ENCODE data around the gene MAP1B.
A peak's percentile ranks its signal among the peaks of the same experiment; 100 is the strongest.

Gene MAP1B

DNA sequence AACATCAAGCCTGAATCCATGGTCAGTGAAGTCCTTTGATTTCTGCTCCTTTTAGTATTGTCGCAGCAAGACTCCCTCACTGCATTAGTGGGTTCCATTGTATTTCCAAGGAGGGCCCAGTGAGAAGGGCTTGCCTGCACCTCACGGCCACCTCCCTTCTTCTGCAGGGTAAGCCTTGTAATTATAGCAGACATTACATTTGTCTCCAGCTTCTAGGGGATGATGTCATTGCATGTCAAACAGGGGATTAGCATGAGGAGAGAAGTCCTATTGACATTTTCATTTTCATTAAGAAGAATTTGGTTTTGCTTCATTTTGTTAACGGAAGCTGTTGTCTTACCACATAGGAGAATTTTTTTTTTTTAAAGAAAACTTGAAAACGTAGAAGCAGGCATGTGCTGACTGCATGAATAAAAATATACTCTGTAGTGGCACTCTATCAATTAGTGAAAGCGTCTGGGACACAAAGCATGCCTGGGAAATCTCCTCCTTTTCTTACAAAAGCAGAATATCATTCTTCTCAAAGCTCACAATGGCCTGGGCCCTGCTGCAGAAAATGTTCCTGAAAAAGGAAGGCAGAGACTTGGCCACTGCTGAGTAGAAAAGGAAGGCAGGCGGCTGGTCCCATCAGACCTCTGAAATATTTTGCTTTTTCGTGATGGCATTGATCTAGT lies 27.1 kb downstream of the MAP1B start:
- Mint-ChIP-seq H3K4me3 (no peak overlapping the region), H3K4me1 (ENCODE audit: low read depth) (peaks cover 14% of the 10 kb centered on the region), H3K27me3 (peaks cover 12% of the 10 kb centered on the region), H3K27ac (no peak overlapping the region), H3K36me3 (no peaks in the 10 kb centered on the region), H3K9me3 (ENCODE audit: low read depth) (no peaks in the 10 kb centered on the region)

DNA sequence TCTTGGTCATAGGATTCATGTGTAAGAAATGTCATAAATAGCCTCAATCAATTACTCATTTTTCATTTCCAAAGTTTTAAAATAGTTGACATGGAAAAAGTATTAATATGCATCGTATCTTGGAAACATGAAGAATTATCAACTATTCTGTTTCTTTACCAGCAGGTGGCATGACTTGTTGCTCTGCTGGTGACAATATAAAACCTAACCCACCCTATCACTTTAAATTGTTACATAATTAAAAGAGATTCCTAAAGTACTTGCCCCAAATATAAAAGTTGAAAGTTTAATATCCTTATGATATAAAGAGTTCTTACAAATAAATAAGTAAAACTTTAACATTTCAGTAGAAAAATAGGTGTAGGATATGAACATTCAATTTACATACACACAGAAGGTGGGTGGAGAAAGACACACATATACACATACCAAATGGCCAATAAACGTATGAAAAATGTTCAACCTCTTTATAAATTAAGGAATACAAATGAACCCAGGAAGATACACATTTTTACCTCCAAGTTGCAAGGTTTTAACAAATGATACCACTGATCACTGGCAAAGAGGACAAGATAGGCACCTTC lies 30.6 kb downstream of the MAP1B start:
- H3K27ac Mint-ChIP-seq: no peak overlapping the region
- H3K9me3 Mint-ChIP-seq (ENCODE audit: low read depth): no peaks in the 10 kb centered on the region
- H3K27me3 Mint-ChIP-seq: peaks cover 21% of the 10 kb centered on the region
- H3K4me3 Mint-ChIP-seq: no peak overlapping the region
- no peaks in the 10 kb centered on the region for H3K36me3 Mint-ChIP-seq
- H3K4me1 Mint-ChIP-seq (ENCODE audit: low read depth): peaks cover 16% of the 10 kb centered on the region

DNA sequence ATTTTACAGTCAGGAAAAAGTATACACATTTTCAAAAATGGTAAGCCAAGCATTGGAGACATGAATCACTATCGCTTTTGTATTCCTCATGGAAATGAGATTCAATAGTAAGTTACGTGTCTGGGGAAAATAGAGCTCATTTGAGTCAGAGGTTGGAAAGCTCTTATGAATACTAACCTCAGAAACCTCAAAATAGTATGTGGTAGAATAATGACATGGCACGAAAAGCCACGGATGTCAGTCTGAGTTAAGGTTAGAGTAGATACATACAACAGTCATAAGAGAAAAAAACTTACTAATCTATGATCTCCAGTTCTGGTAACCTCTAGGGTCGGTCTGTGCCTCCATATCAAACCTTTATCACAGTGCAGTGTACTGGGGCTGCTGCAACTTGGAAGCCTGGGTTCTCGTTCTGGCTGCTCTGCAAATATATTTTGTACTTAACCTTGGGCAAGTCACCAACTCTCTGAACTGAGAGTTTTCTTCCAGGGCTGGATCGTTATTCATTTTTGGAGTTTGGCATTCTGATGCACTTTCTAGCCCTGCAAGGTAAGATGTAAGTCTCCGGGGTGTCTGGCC lies 31.8 kb downstream of the MAP1B start:
- Mint-ChIP-seq H3K27me3 (peaks cover 25% of the 10 kb centered on the region), H3K27ac (peak overlapping the region; percentile 46), H3K9me3 (ENCODE audit: low read depth) (no peaks in the 10 kb centered on the region), H3K4me1 (ENCODE audit: low read depth) (peaks cover 16% of the 10 kb centered on the region), H3K4me3 (peak overlapping the region; percentile 2), H3K36me3 (no peaks in the 10 kb centered on the region)

DNA sequence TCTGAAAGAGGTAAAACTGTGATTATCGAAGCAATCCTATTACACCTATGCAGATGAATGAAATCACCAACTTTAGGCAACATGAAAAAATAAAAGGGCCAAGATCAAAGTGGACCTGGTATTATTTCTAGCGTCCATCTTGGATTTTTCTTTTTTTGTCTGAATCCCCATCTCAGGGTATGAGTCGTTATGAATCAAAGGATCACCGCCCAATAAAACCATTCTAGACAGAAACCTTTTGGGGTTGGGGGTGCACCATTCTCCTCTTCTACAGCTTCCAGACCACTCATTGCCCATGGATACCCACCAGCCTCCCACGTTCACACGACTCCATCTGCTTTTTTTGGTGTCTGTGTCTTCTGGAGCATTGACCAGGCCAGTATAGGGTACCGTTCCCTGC lies 33.4 kb downstream of the MAP1B start:
- Mint-ChIP-seq H3K4me1 (ENCODE audit: low read depth) (peaks cover 16% of the 10 kb centered on the region), H3K9me3 (ENCODE audit: low read depth) (no peaks in the 10 kb centered on the region)

DNA sequence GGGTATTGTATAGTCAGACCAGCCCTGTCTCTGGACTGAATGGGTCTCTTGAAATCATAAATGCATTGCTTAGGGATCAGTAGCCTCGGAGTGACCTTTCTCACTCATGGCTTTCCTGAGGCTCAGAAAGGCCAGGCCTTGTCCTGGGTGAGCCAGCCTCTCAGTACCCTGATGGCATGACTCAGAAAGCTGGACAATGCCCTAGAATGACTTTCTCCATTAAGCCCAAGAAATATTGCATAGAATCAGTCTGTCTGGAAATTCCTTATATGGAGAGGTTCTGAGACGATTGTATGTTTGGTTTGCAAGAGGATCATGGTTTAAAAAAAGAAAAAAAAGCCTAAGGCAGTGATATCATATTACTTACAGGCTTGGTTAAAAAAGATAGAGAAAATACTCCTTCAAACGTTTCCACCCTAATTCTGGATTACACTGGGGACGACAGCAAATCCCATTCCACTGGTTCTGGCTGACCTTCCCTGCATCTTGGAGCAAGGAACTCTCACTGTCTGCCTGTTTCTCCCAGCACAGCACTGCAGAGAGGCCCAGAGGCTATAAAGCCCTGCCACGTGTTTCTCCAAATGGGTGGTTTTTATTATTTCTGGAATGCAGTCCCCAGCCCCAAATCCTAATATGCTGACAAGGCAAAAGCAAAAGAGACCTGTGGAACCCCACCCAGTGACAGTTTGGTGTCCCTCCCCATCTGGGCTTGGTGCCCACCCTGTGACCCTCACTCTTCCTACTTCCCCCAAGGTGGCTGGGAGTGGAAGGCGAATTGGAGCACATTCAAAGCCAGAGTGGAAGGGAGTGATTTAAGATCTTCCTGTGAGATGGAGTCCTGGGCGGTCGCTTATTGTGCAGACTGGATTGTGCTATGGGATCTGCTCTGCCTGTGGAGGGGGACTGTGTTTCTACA lies 34.4 kb downstream of the MAP1B start:
- Mint-ChIP-seq H3K27ac (no peak overlapping the region), H3K36me3 (no peaks in the 10 kb centered on the region), H3K4me1 (ENCODE audit: low read depth) (peaks cover 16% of the 10 kb centered on the region), H3K4me3 (no peak overlapping the region), H3K9me3 (ENCODE audit: low read depth) (no peaks in the 10 kb centered on the region), H3K27me3 (peaks cover 22% of the 10 kb centered on the region)

More for the DNA sequence above, 33.4 kb downstream of the MAP1B start:
- no peak overlapping the region for H3K27ac Mint-ChIP-seq
- H3K4me3 Mint-ChIP-seq: no peak overlapping the region
- H3K36me3 Mint-ChIP-seq: no peaks in the 10 kb centered on the region
- peaks cover 22% of the 10 kb centered on the region for H3K27me3 Mint-ChIP-seq

DNA sequence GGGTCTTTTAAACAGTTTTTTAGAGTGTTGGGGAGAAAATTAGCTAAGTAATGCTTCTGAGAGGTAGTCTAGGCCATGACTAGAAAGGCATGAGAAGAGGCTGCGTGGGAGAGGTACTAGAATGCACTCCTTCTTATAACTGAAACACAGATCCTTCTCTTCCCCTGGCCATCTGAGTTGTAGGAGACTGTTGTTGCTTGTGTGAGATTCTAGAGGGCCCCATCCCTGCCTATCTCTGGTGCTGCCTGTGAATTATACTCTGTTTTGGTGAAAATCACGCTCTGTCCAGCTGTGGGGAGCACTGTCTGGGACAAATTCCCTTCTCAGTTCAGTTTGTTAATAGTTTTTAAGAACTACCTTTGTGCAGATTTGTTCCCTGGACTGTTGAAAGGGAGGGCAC lies 37.5 kb downstream of the MAP1B start:
- no peak overlapping the region for H3K4me3 Mint-ChIP-seq
- no peaks in the 10 kb centered on the region for H3K4me1 Mint-ChIP-seq (ENCODE audit: low read depth)
- peaks cover 19% of the 10 kb centered on the region for H3K27me3 Mint-ChIP-seq
- H3K36me3 Mint-ChIP-seq: no peaks in the 10 kb centered on the region
- no peaks in the 10 kb centered on the region for H3K9me3 Mint-ChIP-seq (ENCODE audit: low read depth)
- H3K27ac Mint-ChIP-seq: no peak overlapping the region

DNA sequence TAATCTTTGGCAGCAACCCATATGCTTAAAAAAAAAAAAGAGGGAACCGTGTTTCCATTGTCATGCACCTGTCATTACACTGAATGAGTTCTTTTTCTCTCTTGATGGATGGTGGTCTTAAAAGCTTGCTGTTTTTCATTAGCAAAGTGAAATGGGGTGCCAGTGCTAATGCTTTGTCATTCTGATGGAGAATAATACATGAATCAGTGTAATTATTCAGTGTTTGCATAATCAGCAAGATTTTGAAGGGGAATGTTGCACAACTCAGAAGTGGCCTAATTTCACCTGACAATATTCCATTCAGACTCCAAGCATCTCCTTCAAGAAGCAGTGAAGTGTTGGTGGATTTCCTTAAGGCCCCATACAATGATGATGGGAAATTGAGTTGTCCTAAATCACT lies 38.1 kb downstream of the MAP1B start:
- H3K4me1 Mint-ChIP-seq (ENCODE audit: low read depth): no peaks in the 10 kb centered on the region
- peaks cover 16% of the 10 kb centered on the region for H3K27me3 Mint-ChIP-seq
- no peaks in the 10 kb centered on the region for H3K9me3 Mint-ChIP-seq (ENCODE audit: low read depth)
- no peaks in the 10 kb centered on the region for H3K36me3 Mint-ChIP-seq
- H3K27ac Mint-ChIP-seq: no peak overlapping the region
- H3K4me3 Mint-ChIP-seq: no peak overlapping the region

DNA sequence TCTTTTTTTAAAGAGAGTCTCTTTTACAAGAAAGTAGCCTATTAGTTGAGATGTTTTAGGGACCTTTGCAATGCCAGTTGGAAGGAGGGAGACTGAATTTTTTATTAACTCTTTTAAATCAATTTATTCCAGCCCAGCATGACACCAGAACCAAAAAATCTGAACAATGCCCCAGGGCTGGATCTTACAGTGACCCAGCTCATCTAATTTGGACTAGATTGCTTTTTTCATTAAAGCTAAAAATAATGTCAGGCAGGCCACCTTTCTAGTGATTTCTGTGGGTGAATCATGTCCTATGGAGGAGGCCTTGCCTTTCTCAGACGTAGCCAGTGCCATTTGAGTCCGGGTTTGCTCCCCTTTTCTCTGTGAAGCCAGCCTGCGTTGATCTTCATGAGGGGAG lies 38.8 kb downstream of the MAP1B start:
- Mint-ChIP-seq H3K4me1 (ENCODE audit: low read depth) (no peaks in the 10 kb centered on the region), H3K4me3 (no peak overlapping the region), H3K27me3 (peaks cover 10% of the 10 kb centered on the region), H3K36me3 (no peaks in the 10 kb centered on the region), H3K9me3 (ENCODE audit: low read depth) (no peaks in the 10 kb centered on the region), H3K27ac (no peak overlapping the region)

DNA sequence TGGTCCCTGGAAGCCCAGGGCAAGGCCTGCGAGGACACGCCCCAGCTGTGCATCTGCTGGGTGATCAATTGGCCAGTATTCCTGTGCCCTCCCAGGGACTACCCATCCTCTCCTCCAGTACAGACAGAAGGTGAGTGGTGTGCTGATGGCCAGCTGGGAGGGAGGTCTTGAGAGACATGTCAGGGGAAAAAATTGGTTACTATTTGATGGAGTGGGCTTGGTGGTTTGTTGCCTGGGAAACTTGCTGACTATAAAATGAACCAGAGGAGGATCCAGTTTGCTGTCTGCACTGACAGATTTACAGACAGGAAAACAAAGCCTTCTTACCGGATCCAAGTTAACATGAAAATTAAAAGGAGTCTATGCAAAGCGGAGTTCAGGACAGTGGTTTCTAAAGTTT lies 40.3 kb downstream of the MAP1B start:
- Mint-ChIP-seq H3K4me3 (no peak overlapping the region), H3K27ac (no peak overlapping the region), H3K27me3 (peaks cover 5% of the 10 kb centered on the region), H3K4me1 (ENCODE audit: low read depth) (no peaks in the 10 kb centered on the region), H3K36me3 (no peaks in the 10 kb centered on the region), H3K9me3 (ENCODE audit: low read depth) (no peaks in the 10 kb centered on the region)

DNA sequence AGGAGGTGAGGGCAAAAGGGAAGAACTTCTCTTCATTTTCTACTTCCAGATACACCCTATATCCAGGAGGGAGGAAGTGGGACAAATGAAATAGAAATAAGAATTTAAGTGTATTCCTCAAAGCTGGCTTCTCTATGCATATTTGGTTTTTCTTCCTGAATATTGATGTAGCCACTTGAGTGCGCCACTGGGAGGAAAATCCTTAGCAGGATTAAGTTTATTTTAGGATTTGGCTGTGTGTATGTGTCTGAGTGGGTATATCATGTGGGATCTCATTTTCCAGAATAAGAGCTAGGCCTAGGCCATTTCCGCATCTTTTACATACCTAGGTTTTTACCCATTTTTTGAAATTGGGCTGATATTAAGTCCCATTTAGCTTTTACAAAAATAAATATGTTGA lies 42.5 kb downstream of the MAP1B start:
- Mint-ChIP-seq H3K27me3 (no peaks in the 10 kb centered on the region), H3K4me1 (ENCODE audit: low read depth) (no peaks in the 10 kb centered on the region), H3K36me3 (no peaks in the 10 kb centered on the region)

DNA sequence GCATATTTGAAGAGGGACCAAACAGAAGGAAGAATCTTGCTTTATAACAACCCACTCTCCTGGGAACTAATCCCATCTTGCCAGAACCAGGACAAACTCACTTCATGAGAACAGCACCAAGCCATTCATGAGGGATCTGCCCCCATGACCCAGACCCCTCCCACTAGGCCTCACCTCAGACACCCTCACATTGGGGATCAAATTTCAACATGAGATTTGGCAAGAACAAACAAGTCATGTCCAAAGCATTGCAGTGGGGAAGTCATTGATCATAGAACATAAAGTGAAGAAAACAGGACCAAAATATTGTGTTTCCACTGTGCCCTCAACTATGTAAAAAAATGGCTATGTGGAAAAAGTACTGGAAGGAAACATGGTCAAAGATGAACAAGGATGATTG lies 43.9 kb downstream of the MAP1B start:
- H3K9me3 Mint-ChIP-seq (ENCODE audit: low read depth): no peaks in the 10 kb centered on the region

More for the DNA sequence above, 42.5 kb downstream of the MAP1B start:
- no peak overlapping the region for H3K4me3 Mint-ChIP-seq
- no peaks in the 10 kb centered on the region for H3K9me3 Mint-ChIP-seq (ENCODE audit: low read depth)
- H3K27ac Mint-ChIP-seq: no peak overlapping the region

DNA sequence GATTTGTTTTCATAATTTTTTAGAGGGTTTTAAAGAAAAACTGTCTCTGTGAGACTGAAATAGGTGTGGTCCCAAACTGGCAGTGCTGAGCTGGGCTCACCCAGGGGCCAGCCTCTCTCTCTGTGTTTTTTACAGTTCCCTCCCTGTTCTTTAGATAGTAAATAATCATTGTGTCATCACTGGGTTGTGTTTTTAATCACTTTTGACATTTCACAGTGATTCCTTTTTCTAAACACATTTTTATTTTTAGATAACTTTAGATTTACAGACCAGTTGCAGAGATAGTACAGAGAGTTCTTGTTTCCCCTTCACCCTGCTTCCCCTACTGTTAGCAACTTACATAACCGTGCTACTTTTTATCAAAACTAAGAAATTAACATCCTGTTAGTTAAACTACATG lies 44.4 kb downstream of the MAP1B start:
- Mint-ChIP-seq H3K27me3 (peaks cover 4% of the 10 kb centered on the region), H3K4me1 (ENCODE audit: low read depth) (no peaks in the 10 kb centered on the region), H3K27ac (no peak overlapping the region), H3K9me3 (ENCODE audit: low read depth) (no peaks in the 10 kb centered on the region), H3K36me3 (no peaks in the 10 kb centered on the region), H3K4me3 (no peak overlapping the region)

More for the DNA sequence above, 43.9 kb downstream of the MAP1B start:
- H3K27ac Mint-ChIP-seq: no peak overlapping the region
- H3K4me3 Mint-ChIP-seq: no peak overlapping the region
- peaks cover 2% of the 10 kb centered on the region for H3K27me3 Mint-ChIP-seq
- H3K36me3 Mint-ChIP-seq: no peaks in the 10 kb centered on the region
- no peaks in the 10 kb centered on the region for H3K4me1 Mint-ChIP-seq (ENCODE audit: low read depth)

DNA sequence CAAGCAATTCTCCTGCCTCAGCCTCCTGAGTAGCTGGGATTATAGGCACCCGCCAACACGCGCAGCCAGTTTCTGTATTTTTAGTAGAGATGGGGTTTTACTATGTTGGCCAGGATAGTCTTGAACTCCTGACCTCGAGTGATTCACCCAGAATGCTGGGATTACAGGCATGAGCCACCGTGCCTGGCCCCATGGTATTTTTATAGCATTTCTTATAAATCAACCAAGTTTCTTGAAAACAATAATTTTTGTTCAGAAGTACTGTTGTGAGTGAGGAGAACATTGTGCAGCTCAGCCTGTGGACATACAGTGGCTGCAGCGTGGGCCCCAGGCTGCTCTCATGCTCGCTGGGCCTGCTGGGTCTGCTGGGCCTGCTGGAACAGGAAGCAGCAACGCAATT lies 45.3 kb downstream of the MAP1B start:
- H3K27me3 Mint-ChIP-seq: peaks cover 5% of the 10 kb centered on the region
- no peaks in the 10 kb centered on the region for H3K36me3 Mint-ChIP-seq
- no peaks in the 10 kb centered on the region for H3K4me1 Mint-ChIP-seq (ENCODE audit: low read depth)
- H3K4me3 Mint-ChIP-seq: no peak overlapping the region
- H3K9me3 Mint-ChIP-seq (ENCODE audit: low read depth): no peaks in the 10 kb centered on the region
- no peak overlapping the region for H3K27ac Mint-ChIP-seq

DNA sequence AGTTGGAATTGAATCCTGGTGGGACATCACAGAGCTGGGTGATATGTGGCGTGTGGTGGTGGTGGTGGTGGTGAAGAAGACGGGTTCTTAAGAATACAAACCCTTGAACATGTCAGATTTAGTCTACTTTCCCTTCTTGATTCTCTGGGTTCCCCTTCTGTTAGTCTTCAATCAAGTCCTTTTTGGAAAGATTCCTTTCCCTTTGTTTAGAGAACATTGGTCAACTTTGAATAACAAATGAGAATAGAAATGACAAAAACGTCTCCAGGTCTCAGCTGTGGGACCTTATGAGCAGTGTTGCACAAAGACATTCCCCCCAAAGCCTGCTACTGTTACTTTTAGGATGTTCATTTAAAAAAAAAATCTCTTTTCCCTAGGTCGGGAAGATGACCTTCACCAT lies 46.3 kb downstream of the MAP1B start:
- H3K27ac Mint-ChIP-seq: no peak overlapping the region
- H3K4me1 Mint-ChIP-seq (ENCODE audit: low read depth): no peaks in the 10 kb centered on the region
- peaks cover 5% of the 10 kb centered on the region for H3K27me3 Mint-ChIP-seq
- H3K9me3 Mint-ChIP-seq (ENCODE audit: low read depth): no peaks in the 10 kb centered on the region
- H3K36me3 Mint-ChIP-seq: no peaks in the 10 kb centered on the region
- no peak overlapping the region for H3K4me3 Mint-ChIP-seq

Data from activated naive CD8-positive, alpha-beta T cell (primary cell).